ENCODE measurements around the gene RBM19.

RBM19 gene

GRCh38 chr12:113850309-113851056, 115.6 kb downstream of the RBM19 start:
- H3K4me3 ChIP-seq (ENCODE audit: low read length), result no peak overlapping the region
- peak; percentile 11 for DNase-seq (ENCODE audit: low read depth)
- no peak for TF ChIP-seq CTCF (conservative IDR thresholded peaks at IDR 0.05; ENCODE audit: low read length)

DNA sequence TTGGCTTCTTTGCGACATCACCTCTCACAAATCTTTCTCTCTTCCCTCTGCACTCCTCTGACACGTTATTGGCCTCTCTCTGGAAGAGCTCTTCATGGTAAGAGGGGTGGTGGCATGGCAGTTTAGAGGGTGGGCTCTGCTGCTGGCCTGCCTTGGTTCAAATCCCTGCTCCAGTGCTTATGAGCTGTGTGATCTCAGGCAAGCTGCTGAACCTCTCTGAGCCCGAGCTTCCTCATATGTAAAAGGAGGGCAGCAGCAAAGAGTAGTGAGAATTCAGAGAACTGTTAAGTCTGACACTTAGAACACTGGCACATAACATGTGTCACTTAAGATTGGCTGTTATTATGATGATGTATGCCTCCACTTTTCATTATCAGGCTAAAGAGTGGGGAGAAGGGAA, 118.3 kb downstream of the RBM19 start:
- no peak for DNase-seq (ENCODE audit: low read depth)
- H3K4me3 ChIP-seq (ENCODE audit: low read length), result no peak overlapping the region
- no peak for TF ChIP-seq CTCF (conservative IDR thresholded peaks at IDR 0.05; ENCODE audit: low read length)

DNA sequence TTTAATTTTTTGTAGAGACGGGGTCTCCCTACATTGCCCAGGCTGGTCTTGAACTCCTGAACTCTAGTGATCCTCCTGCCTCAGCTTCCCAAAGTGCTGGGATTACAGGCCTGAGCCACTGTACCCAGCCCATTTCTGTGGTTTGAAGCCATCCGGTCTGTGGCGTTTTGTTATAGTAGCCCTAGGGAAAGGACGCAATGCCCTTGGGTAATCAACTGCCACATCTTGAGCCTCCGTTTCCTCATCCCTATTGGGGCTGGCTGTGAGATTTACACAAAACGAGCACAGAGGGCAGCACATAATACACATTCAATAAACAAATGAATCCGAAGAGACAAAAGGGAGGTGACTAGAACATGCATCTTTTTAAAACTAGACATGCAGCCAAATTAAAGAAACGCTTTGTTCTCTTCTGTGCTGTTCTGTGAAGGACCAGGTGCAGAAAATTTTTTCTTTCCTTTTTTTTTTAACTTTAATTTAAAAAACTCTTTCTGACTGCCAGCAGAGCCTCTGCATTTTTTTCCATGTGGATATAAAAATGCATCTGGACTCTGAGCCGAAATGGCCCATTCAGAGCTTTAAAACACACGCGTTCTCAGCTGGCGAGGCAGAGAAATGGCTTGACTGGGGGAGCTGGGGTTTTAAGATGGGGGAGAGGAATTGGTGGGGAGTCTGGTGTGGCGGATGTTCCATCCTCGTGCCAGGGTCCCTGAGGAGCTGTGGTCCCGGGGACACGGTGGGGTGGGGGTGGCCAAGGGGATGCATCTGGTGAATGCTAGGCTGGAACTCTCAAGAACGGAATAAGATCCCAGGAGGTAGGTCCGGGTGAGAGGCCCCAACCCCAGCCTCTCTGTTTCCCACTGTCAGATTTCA, 119.0 kb downstream of the RBM19 start:
- DNase-seq (ENCODE audit: low read depth), result no peak
- no peak for TF ChIP-seq CTCF (conservative IDR thresholded peaks at IDR 0.05; ENCODE audit: low read length)
- H3K4me3 ChIP-seq (ENCODE audit: low read length), result no peak overlapping the region

DNA sequence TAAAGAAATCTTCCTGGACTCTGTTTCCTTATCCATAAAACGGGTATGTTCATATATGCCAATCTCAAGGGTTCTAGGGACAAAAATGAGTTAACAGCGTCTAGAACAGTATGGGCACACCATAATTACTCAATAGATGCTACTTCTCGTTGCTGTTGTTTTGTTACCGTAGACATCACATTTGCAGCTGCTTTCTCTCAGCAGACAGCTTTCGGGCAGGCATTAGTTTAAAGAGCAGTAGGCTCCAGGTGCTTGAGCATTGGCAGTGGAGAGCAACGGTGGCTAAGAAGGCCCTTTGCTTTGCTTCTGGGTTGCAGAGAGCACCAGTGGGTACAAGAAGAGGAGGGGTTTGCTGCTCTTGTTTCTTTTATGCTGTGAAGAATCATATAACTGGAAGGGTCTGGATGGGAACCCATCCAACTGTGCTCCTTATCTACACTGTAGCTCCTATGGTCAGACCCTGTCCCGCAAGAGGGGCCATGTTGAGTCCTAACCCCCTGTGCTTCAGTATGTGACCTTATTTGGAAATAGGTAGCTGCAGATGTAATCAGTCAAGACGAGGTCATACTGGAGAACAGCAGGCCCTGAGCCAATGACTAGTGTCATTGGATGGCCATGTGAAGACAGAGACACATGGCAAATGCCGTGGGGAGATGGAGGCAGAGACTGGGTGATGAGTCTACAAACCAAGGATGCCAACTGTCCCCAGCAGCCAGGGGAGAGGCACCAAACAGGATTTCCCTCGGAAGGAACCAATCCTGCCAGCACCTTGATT, 120.0 kb downstream of the RBM19 start:
- H3K4me3 ChIP-seq (ENCODE audit: low read length), result no peak overlapping the region
- TF ChIP-seq CTCF (conservative IDR thresholded peaks at IDR 0.05; ENCODE audit: low read length), result no peak
- peak; percentile 5 for DNase-seq (ENCODE audit: low read depth)

- DNase-seq (ENCODE audit: low read depth), result no peak
- no peak overlapping the region for H3K4me3 ChIP-seq (ENCODE audit: low read length)
- TF ChIP-seq CTCF (conservative IDR thresholded peaks at IDR 0.05; ENCODE audit: low read length), result no peak
These were observed 121.5 kb downstream of the RBM19 start for GRCh38 chr12:113844495-113845210.

DNA sequence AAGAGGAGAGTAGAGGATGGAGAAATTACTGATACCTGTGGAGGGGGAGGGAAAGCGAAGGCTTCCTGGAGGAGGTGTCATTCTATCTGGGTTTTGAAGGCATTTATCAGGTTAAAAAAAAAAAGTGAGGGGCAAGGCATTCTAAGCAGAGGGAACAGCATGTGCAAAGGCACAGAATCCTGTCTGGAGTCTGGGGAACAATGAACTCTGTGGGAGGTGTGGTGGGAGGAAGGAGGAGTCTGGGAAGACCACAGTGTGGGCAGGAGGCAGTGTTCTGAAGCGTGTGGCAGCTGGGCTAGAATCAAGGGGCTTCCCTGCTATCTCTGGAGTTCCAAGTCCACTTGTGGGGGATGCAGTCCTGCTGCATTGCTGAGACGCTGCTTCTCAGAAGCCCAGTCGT, 123.4 kb downstream of the RBM19 start:
- no peak for TF ChIP-seq CTCF (conservative IDR thresholded peaks at IDR 0.05; ENCODE audit: low read length)
- H3K4me3 ChIP-seq (ENCODE audit: low read length), result no peak overlapping the region
- DNase-seq (ENCODE audit: low read depth), result no peak

Measured in AG10803 (cell line).